HEK293T (cell line): ENCODE measurements around the gene CCDC169.

ENCODE experiments used
- ARNT ChIP-seq: fragments of 450-650 bp; IDR thresholded peaks from 2 replicates; pipeline ENCODE4 v1.6.1; 2017; ENCODE audit warnings: mild to moderate bottlenecking
- ELF4 ChIP-seq: fragments of 450-650 bp; IDR thresholded peaks from 2 replicates; pipeline ENCODE4 v1.6.1; 2017; ENCODE audit warnings: antibody characterized with exemption
- FOXK2 ChIP-seq: fragments of 450-650 bp; IDR thresholded peaks from 2 replicates; pipeline ENCODE4 v1.6.1; 2016; ENCODE audit warnings: mild to moderate bottlenecking
- FOXM1 ChIP-seq: fragments of 450-650 bp; IDR thresholded peaks from 2 replicates; pipeline ENCODE4 v1.6.1; 2017; ENCODE audit warnings: mild to moderate bottlenecking, borderline replicate concordance
- NFRKB ChIP-seq: fragments of 450-650 bp; IDR thresholded peaks from 2 replicates; pipeline ENCODE4 v1.6.1; 2016; ENCODE audit warnings: mild to moderate bottlenecking, moderate library complexity
- SP1 ChIP-seq: fragments of 450-650 bp; IDR thresholded peaks from 2 replicates; pipeline ENCODE4 v1.6.1; 2017

DNA sequence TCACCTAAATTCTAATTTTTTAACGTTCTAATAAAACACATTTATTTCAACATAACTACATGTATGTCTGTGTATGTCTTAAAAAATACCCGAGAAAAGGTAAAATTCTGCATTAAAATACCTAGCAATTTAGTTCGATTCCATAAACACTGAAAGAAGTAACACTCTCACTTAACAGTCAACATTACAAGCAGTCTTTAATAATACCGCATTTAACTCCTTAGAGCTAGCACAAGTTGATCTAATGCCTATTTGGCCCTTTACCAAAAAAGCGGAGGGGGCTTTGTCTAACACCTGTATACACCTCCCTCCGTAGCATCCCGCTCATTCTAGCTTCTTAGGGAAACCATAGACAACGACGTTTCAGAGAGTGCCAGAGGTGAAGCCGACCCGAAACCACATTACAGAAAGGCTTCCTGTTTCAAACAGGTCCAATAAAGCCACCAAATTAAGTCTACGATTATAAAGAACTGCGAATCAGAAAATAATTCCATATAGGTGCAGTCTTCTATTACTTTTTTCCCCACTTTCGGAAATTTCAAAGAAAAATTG, 47.3 kb upstream of the CCDC169 start:
- TF ChIP-seq FOXM1: no peak
- no peak for TF ChIP-seq ELF4
- no peak for TF ChIP-seq ARNT
- no peak for TF ChIP-seq NFRKB
- TF ChIP-seq FOXK2: no peak
- no peak for TF ChIP-seq SP1
